ENCODE measurements around the gene ATP11A.
"Not testable (repeated sequence)": the region's sequence is repeated elsewhere in the genome, so short reads cannot be mapped to it uniquely, and the experiment has no call there.

Gene ATP11A

GRCh38 chr13:112870737-112871287, 181.0 kb downstream of the ATP11A start:
- DNase-seq: peak; percentile 35

GRCh38 chr13:112871742-112872141, 181.9 kb downstream of the ATP11A start:
- peak; percentile 42 for DNase-seq

- DNase-seq: peak; percentile 73
These were observed 183.1 kb downstream of the ATP11A start for GRCh38 chr13:112872657-112873631.

DNA sequence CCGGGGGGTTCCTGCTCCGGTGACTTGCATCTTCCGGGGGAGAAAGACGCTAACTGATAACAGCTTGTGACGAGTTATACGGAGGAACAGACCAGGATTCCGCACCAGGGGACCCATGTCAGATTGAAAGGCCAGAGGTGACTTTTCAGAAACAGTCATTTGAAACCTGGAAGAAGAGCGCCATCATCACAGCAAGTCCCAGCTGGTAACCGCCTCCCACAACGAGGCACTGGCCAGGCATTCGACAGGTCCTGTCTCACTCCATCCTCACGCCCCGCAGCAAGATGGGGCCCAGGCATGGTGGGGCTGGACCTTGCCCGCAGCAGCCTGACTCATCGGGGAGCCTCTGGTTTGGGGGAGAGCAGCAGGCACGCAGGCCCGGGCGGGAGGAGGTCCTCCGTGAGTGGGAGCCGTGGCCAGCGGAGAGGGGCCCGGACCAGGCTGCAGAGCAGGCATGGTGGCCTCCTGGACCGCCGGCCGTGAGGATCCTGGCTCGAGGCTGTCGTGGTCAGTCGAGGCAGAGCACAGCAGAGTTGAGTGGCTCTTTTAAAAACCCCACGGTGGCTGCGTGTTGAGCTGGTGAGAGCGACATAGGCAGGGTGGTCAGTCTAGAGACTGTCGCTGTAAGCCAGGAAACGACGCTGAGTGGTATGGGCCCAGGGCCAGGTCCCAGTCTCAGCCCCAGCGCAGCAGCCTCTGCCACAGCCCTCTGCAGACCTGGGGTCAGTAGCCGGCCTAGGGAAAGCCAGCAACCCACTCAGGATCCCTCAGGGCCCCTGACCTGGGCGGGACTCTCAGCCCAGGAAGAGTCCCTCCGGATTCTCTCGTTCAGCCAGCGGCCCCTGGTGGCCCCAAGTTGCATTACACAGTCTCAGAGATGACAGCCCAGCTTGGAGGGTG, 184.3 kb downstream of the ATP11A start:
- DNase-seq: peak; percentile 89

- DNase-seq: no peak
These were observed 185.0 kb downstream of the ATP11A start for GRCh38 chr13:112874751-112875300.

GRCh38 chr13:112875627-112876026, 185.8 kb downstream of the ATP11A start:
- no peak for DNase-seq

DNA sequence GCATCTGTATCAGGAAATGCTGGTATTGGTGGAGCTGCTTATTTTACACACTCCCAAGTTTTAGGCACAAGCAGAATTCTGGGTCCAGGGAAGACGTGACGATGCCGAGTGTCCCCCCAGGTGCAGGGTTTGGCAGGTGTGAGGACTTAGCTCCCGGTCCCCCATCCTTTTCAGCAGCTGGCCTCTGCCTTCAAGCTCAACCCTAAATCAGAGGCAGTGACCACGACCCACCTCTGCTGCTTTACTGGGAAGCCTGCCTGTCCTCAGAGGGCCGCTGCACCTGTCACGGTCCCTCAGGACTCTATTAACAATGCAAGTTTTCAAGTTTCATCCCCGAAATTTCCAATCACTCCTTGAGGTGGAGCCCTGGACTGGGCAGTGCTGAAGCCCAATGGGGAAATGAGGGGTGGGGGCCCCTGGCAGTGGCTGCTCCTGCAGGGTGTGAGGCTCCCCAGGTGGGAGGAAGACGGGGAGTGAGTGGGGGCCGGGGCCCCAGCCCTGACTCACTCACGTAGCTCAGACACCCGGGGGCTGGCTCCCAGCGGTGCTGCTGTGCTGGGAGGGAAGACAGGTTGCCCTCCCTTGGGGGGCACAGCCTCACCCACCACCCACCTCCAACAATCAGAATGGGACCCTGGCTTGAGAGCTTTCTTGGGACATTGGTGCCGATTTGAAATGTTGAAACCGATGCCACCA, 186.6 kb downstream of the ATP11A start:
- DNase-seq: no peak

- DNase-seq: no peak
These were observed 187.2 kb downstream of the ATP11A start for GRCh38 chr13:112877066-112877465.

DNA sequence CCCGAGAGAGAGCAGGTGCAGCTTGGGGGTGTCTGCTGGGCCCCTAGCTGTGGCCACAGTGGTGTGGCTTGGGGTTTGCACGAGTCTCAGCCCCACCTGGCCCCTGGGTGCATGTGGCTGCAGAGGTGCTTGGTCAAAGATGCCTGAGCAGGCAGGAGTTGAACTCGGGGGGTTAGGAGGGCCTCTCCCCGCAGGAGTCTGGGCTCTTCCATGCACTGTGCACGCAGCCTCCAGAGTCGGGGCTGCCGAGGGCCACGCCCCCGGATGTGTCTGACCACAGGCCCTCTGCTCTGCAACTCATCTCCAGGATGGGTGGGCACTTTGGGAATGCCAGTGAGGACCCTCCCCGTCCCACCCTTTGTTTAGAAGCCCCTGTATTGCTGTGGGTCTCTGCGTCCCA, 187.7 kb downstream of the ATP11A start:
- no peak for DNase-seq

DNA sequence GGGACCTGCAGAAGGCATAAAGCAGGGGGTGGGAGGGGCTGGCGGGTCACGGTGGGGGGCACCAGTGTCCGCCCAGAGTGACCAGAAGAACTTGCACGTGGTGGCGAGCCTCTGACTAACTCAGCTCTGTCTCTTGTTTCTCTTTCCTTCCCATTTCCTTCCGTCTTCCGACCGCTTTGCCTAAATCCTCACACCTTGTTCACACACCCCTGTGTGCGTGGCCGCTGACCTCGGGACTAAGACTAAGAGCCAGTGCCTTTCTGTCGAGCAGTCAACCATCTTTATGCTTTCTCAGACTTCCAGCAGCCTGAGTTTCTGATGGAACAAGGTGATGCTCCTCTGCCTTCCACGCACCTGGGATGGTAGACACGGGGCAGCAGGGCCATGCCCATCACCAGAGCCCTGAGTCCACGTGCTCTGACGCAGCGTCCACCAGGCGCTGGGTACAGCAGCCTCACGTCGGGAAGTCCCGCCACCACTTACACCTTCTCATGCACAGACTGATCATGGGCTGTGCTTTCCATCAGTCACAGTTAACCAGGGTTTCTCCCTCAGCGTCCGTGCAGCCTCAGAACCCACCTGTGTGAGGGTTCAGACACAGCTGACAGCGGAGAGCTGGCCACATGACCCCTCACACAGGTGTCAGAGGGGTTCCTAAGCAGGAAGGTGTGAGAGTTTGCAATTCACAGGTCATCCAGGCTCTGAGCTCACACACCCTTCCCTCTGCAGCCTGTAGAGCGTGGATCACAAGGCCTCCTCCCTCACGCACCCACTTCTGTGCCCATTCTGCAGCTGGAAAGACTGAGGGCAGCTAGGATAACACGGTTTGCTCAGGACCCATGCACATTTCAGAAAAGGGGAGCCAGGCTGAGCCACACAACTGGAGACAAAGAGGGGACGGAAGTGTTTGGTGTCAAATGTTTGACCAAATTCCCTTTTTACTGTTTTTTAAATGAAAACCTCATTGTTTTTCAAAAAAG, 188.4 kb downstream of the ATP11A start:
- DNase-seq: no peak

- no peak for DNase-seq
These were observed 189.5 kb downstream of the ATP11A start for GRCh38 chr13:112879283-112879833.

- DNase-seq: no peak
These were observed 190.4 kb downstream of the ATP11A start for GRCh38 chr13:112880221-112880641.

GRCh38 chr13:112880976-112881540, 191.2 kb downstream of the ATP11A start:
- no peak for DNase-seq

GRCh38 chr13:112881656-112882554, 192.1 kb downstream of the ATP11A start:
- no peak for DNase-seq

DNA sequence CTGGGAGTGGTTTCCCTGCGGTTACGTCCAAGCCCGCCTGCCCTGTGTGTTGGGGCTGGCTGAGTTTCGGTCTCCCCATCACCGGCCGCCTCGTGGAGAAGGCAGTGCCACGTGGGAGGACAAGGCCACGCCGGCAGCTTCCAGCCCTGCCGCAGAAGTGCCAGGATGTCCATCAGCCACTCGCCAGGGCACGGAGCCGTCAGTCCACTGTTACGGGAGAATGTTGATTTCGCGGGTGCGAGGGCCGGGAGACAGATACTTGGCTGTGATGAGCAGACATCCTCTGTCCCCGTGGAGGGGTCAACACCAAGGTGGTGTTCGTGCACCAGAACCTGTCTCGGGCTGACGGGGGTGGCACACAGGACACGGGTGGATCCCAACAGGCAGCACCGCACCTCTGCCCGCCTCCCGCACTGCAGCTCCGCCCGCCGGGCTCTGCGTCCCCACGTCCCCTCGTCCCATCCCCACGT, 192.8 kb downstream of the ATP11A start:
- no peak for DNase-seq

DNA sequence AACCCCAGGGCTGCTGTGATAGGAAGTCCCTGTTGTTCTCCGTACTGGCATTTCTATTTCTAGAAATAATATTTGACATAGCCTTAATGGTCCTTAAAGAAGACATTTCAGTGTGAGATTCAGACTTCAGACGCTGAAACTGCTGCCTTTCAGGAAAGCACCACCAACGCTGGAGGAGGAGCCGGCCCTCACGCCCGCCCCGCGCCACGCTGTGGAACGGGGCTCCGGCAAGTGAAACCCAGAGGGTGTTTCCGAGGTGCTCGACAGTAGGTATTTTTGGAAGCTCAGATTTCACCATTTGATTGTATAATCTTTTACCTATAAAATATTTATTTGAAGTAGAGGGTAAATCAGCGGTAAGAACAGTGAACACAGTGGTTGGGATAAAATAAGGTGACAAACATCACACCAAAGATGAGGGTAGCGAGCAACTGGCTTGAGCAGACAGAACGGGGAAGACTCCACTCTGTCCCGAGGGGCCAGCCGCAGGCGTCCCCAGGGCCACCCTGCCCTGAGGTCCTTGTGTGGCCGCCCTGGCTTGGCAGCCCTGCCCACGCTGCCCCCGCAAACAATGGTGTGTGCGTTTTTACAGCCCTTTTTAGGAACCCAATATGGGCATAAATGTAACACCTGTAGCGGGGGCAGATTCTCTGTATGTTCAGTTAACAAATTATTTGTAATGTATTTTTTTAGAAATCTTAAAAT, 193.6 kb downstream of the ATP11A start:
- no peak for DNase-seq

DNA sequence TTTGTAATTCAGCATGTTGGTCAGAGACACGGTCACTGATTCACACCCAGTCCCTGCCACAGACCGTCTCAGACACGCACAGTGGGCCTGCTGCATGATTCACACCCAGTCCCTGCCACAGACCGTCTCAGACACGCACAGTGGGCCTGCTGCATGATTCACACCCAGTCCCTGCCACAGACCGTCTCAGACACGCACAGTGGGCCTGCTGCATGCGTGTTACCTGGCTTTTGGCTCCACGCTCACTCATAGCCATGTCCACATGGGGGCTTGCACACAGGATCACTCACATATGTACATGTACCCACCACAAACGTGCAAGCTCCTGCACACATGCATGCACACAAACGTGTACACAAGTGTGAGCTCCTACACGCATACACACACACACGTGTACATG, 194.9 kb downstream of the ATP11A start:
- DNase-seq: not testable (repeated sequence)

DNA sequence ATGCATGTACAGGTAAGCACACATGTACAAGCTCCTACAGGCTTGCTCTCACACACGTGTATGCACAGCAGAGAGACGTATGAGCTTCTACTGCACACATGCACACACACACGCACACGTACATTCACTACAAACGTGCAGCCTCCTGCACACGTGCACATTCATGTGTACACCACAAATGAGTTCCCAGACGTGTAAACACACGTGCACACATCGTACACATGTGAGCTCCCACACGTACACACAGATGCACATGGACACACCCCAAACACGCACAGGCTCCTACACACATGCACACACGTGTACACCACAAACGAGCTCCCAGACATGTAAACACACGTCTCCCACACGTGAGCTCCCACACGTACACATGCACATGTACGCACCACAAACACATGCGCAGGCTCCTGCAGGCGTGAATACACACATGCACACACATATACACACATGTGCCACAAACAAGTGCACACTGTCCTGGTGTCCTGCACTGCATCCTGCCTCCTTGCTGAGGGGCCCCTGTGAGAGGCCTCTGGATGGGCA, 195.5 kb downstream of the ATP11A start:
- DNase-seq: no peak

Measured in activated CD8-positive, alpha-beta memory T cell treated with anti-CD3 and anti-CD28 coated beads, Interleukin-2, amount 50 U/mL, for 48 hours (primary cell).